ENCODE data around the gene TAOK3.
A peak's percentile ranks its signal among the peaks of the same experiment; 100 is the strongest.
"Not testable (repeated sequence)": the region's sequence is repeated elsewhere in the genome, so short reads cannot be mapped to it uniquely, and the experiment has no call there.

TAOK3 gene

GRCh38 chr12:118336123-118336522, 36.6 kb downstream of the TAOK3 start:
- DNase-seq (ENCODE audit: low read depth): no peak

- no peak for DNase-seq (ENCODE audit: low read depth)
Observed at GRCh38 chr12:118334939-118335567, 37.7 kb downstream of the TAOK3 start.

GRCh38 chr12:118334241-118334640, 38.5 kb downstream of the TAOK3 start:
- DNase-seq (ENCODE audit: low read depth): no peak

- no peak for DNase-seq (ENCODE audit: low read depth)
Observed at GRCh38 chr12:118332511-118332910, 40.2 kb downstream of the TAOK3 start.

DNA sequence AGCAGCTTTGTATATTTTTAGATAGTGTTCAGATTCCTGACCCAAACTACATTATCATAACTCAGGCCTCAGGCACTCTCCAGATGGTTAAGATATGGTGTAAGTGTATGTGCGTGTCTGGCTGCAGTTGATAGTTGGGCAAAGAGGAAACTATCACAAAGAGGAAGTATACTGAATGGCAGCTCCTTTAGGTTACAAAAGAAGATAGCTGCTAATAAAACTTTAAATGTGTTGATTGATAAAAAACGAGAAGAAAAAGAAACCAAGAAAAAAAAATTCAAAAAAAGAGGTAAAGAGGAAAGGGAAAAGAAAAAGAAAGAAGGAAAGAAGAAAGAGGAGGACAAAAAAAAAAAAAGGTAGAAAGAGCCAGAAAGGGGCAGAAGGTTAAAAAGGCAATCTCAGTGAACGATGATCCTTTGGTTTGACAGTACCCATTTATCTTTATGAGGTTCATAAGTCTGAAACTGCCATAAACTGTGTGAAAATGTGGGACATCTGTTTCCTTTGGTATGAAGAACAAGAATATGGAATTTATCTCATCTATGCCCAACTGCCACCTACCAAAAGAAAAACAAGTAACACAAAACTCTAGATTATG, 42.2 kb downstream of the TAOK3 start:
- no peak for DNase-seq (ENCODE audit: low read depth)

DNA sequence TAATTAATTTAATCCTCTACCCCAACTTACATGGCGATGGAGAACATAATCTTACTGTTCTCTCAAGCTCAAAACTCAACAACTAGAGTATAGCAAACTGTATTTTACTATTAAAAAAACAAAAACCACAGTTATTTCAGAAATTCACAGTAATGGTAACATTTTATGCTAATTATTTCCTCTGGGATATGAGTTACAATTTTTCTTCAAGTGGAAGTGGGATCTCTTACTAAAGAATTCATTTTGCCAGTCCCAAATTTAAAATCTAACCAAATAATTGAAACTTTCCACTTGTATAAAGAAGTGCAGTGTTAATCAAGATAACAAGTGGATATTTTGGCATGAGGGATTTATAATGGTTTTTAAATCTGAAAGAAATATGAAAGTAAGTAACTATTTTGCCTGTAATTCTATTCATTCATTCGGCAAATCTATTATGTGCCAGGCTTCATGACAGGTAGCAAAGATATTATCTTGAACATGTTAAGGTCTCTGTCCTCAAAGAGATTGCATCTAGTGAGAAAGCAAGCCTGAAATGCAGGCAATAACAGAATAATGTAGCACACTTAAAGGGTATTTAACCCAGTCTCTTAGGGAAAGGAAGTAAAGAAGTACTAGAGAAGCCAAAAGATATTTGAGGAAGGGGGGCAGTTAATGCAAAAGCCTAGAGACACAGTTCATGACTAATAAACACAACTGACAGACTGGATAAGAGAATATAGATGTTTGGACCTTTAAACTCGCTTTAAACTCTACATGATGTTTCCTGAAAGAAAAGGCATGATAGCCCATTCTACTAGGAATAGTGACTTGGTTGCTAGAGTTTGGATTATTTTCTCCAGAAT, 44.0 kb downstream of the TAOK3 start:
- DNase-seq (ENCODE audit: low read depth): no peak

DNA sequence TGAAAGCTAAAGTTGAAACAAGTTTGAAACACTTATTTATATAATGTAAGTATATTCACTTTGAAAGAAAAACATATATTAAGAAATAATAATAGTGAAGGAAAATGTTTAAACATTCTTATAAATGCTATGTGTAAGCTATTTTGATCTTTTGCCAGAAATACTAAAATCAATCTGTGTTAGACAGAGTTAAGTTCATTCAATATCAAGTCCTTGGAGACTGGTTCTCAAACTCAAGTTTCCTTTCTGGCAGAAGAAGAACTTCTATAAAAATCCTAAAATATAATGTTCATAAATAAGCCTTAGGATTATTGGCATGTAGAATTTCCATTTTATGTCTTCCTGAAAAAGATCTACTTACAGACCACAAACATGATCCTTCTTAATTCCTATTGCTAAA, 45.3 kb downstream of the TAOK3 start:
- DNase-seq (ENCODE audit: low read depth): no peak

DNA sequence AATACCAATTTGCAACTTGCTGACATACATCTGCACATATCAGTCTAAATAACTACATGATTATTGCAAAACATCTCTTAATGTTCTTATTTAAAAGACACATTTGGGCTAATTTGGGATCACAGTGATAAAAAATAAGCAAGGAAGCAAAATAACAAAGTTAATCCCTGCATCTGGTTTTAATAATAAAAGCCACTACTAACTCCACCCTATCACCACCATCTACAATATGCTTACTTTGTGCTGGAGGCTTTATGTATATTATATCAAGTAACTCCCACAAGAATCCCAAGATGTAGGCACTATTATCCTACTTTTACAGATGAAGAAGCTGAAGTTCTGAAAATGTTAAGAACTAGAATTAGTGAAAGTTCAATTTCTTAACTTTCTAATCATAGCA, 45.7 kb downstream of the TAOK3 start:
- no peak for DNase-seq (ENCODE audit: low read depth)

GRCh38 chr12:118325081-118325480, 47.6 kb downstream of the TAOK3 start:
- DNase-seq (ENCODE audit: low read depth): no peak

GRCh38 chr12:118319627-118320026, 53.1 kb downstream of the TAOK3 start:
- DNase-seq (ENCODE audit: low read depth): no peak

DNA sequence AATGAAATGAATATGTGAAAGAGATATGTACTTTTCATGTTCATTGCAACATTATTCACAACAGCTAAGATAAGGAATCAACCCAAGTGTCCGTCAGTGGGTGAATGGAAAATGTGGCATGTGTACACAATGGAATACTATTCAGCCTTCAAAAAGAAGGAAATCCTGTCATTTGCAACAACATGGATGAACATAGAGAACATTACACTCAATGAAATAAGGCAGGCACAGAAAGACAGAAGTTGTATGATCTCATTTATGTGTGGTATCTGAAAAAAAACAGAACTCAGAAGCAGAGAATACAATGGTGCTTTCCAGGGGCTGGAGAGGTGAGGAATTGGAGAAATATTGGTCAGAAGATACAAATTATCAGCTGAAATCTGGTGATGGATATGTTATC, 54.0 kb downstream of the TAOK3 start:
- no peak for DNase-seq (ENCODE audit: low read depth)

DNA sequence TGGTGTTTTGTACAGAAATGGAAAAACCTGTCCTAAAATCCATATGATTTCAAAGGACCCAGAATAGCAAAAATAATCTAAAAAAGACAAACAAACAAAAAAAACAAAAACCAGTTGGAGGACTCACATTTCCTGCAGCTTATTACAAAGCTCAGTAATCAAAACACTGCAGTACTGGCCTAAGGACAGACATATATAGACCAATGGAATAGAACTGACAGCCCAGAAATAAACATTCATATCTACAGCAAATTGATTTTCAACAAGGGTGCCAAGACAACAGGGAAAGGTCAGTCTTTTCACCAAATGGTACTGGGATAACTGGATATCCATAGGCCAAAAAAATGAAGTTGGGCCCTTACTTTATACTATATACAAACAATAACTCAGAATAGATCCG, 55.0 kb downstream of the TAOK3 start:
- no peak for DNase-seq (ENCODE audit: low read depth)

DNA sequence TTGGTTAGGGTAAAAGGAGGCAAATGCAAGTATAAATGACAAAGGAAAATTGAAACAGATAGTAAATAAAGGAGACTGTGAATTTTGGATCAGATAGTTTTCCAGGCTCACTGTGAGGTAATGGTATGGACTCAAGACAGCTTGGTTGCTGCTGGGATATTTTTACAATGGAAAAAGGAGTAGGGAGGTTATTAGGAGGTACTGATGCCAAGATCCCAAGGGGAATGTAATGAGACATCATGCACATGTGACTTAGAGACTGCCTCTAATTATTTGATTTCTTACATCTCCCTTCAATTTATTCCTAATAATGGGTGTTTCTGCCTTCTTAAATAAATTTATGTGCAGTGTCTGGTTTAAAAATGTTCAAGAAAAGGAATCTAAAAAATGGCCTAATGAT, 56.9 kb downstream of the TAOK3 start:
- DNase-seq (ENCODE audit: low read depth): no peak

DNA sequence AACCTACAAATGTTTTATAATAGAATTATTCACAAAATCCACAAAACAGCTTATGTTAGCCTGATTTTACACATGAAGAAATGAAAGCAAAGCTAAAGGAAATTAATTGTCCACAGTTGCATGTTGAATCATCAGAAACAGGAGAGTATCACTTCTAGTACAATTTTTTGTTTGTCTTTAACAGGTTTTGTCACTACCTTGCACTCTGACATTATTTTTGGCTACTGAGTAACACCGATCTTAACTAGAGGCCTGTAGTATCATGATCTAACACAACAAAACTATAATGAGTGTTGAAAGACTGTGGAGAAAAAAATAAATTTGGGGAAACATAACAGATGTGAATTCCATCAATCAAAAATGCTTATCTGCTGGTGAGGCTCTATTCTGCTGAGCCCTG, 60.1 kb downstream of the TAOK3 start:
- DNase-seq (ENCODE audit: low read depth): no peak

- no peak for DNase-seq (ENCODE audit: low read depth)
Observed at GRCh38 chr12:118311666-118312065, 61.0 kb downstream of the TAOK3 start.

DNA sequence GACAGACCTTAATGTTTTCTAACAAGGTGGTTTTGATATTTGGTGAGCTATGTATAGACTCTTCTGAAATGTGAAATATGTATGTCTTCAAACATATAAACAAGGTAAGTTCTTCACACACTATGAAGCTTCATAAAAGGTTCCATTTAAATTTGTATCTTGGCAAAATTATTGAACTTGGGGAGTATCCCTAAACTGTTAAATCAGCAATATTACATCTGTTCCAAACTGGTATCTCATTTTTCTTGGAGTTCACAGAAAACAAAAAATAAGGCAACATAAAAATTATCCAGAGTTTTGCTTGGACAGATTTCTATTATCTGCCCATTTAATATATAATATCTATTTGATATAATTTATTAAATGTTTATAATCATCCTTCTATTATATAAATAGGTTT, 62.4 kb downstream of the TAOK3 start:
- DNase-seq (ENCODE audit: low read depth): no peak

DNA sequence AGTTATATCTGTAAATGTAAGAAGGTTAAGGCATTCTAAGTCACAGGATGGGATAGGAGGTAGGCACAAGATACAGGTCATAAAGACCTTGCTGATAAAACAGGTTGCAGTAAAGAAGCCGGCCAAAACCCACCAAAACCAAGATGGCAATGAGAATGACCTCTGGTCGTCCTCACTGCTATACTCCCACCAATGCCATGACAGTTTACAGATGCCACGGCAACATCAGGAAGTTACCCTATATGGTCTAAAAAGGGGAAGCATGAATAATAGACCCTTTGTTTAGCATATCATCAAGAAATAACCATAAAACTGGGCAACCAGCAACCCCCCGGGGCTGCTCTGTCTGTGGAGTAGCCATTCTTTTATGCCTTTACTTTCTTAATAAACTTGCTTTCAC, 64.7 kb downstream of the TAOK3 start:
- not testable (repeated sequence) for DNase-seq (ENCODE audit: low read depth)

DNA sequence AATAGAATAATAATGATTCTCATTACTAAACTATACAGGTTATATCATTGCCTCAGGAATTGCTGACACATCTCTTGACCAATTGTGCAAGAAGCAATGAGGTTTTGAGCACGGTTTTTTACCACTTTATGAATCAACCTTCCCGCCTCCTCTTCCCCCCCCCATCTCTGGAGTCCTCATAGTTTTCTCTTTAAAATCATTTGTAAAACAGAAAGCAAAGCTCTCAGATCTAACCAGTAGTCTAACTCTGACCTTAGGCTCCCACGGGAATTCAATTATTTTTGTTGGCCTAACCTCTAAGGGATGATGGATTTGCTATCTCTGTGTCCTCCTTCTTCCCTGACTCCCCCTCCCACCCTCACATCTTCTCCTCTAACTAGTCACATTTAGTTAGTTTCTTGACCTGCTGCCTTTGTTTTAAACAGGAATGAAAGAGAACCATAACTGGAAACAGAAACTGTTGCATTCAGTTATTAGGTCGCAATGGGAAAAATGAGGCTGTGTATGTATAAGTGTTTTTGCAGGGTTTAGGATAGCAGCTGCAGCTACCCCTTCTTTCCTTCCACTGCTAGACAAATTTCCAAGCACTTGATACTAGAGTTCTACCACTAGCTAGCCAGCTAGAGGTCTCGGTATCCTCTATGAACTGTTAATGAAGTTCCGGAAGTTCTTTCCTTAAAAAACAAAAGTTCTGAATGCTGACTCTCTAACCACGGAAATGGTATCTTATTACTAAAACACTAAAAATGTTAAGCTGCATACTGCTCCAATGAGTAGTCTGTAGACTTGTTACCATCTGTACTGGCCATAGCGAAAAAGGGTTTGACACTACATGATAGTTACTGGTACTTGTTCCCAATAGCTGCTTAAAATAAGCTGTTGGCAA, 65.4 kb downstream of the TAOK3 start:
- peak; percentile 86 for DNase-seq (ENCODE audit: low read depth)

DNA sequence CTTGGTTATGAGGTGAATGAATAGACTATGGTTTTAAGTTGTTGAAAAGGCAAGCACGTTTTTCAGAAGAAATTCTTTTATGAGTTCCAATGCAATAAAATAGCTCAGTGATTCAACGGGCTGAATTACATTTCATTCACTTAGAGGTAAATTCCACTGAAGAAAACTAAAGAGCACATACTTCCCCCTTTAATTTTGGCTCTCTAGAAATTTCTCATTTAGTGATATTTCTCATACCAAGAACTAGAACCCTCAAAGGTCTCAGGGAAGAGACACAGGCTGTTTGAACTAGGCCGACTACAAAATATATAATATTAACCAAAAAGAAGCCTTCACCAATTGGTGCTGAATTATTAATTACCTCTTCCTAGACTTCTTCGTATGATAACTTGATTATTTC, 68.6 kb downstream of the TAOK3 start:
- no peak for DNase-seq (ENCODE audit: low read depth)

GRCh38 chr12:118302053-118302452, 70.7 kb downstream of the TAOK3 start:
- no peak for DNase-seq (ENCODE audit: low read depth)

- no peak for DNase-seq (ENCODE audit: low read depth)
Observed at GRCh38 chr12:118299791-118300460, 72.8 kb downstream of the TAOK3 start.

DNA sequence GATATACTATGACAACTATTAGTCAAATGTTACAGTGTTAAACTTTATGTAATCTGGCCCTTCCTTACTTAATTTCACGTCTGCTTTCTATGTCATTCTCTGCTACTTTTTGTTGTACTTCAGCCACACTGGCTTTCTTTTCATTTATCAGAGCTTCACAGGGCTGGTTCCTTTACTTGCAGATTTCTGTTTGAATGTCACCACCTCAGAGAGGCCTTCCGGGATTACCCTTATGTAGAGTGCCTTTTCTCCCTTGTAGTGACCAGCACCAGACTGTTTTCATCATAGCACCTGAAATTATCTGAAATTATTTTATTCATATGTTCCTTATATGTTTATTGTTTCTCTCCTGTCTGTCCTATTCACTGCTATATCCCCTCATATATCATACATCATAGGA, 75.4 kb downstream of the TAOK3 start:
- no peak for DNase-seq (ENCODE audit: low read depth)

Data from non-pigmented ciliary epithelial cell (primary cell).